RWPE2 (cell line): ENCODE measurements around the gene TUBB4A.

Experiments used
- ATAC-seq: fragments of 200-7000 bp; cut with Tn5 transposase; 3 replicates; pipeline ENCODE4 v1.9.1; 2021; ENCODE audit warnings: low read depth
- DNase-seq: peaks from one replicate; pipeline ENCODE4 v3.0.0-alpha.2; 2020; ENCODE audit warnings: low spot score
- H3K27ac ChIP-seq: fragments of 450-650 bp; 2 replicates; pipeline ENCODE4 v1.5.1; 2017; ENCODE audit warnings: mild to moderate bottlenecking; ENCODE audit not compliant: poor library complexity, severe bottlenecking
- H3K27me3 ChIP-seq: fragments of 250-450 bp; sonication (Bioruptor Pico); 2 replicates; pipeline ENCODE4 v1.5.1; 2021; ENCODE audit warnings: mild to moderate bottlenecking, moderate library complexity; ENCODE audit not compliant: insufficient read depth, poor library complexity, severe bottlenecking
- H3K36me3 ChIP-seq: fragments of 250-450 bp; sonication (Bioruptor Pico); 2 replicates; pipeline ENCODE4 v1.5.1; 2020; ENCODE audit warnings: low read depth, mild to moderate bottlenecking, moderate library complexity
- H3K4me1 ChIP-seq: fragments of 250-450 bp; sonication (Bioruptor Pico); 2 replicates; pipeline ENCODE4 v1.5.1; 2021; ENCODE audit warnings: mild to moderate bottlenecking, moderate library complexity; ENCODE audit not compliant: insufficient read depth, poor library complexity, severe bottlenecking
- H3K4me3 ChIP-seq: fragments of 250-450 bp; sonication (Bioruptor Pico); 2 replicates; pipeline ENCODE4 v1.5.1; 2021; ENCODE audit warnings: mild to moderate bottlenecking, moderate library complexity; ENCODE audit not compliant: severe bottlenecking
- H3K9me3 ChIP-seq: fragments of 250-450 bp; sonication (Bioruptor Pico); 2 replicates; pipeline ENCODE4 v1.5.1; 2021; ENCODE audit warnings: mild to moderate bottlenecking, moderate library complexity; ENCODE audit not compliant: severe bottlenecking
- CTCF ChIP-seq: fragments of 450-650 bp; IDR thresholded peaks from one replicate; pipeline ENCODE4 v1.5.1; 2017; ENCODE audit warnings: mild to moderate bottlenecking, moderate library complexity; ENCODE audit not compliant: poor library complexity, severe bottlenecking

The TUBB4A gene

GRCh38 chr19:6491802-6492592 is 10.1 kb downstream of the TUBB4A start:
- ATAC-seq (no peak), DNase-seq (no peak)
- no peak overlapping the region for H3K4me3 ChIP-seq
- H3K36me3 ChIP-seq = no peaks in the 10 kb centered on the region
- H3K9me3 ChIP-seq = no peaks in the 10 kb centered on the region
- no peaks in the 10 kb centered on the region for H3K27me3 ChIP-seq
- H3K27ac ChIP-seq = no peak overlapping the region
- no peak for TF ChIP-seq CTCF
- H3K4me1 ChIP-seq = no peaks in the 10 kb centered on the region

DNA sequence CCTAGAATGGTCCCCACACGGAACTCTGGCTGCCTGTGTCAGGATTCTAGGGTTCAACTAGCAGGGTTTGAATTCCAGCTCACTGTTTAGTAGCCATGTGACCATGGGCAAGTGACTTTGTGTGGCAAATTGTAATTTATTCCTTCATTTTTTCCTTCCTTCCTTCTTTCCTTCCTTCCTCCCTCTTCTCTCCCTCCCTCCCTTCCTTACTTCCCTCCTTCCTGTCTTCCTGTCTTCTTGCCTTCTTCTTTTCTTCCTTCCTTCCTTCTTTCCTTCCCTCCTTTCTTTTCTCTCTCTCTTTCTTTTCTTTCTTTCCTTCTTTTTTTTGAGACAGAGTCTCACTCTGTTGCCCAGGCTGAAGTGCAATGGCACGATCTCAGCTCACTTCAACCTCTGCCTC is 12.0 kb downstream of the TUBB4A start:
- H3K4me3 ChIP-seq = no peak overlapping the region
- no peaks in the 10 kb centered on the region for H3K4me1 ChIP-seq
- DNase-seq (no peak), ATAC-seq (no peak)
- no peaks in the 10 kb centered on the region for H3K36me3 ChIP-seq
- no peaks in the 10 kb centered on the region for H3K9me3 ChIP-seq
- no peak overlapping the region for H3K27ac ChIP-seq
- TF ChIP-seq CTCF = no peak
- H3K27me3 ChIP-seq = no peaks in the 10 kb centered on the region

- Histone ChIP-seq H3K4me3 (no peak overlapping the region), H3K9me3 (no peaks in the 10 kb centered on the region), H3K4me1 (no peaks in the 10 kb centered on the region), H3K27ac (no peak overlapping the region), H3K27me3 (no peaks in the 10 kb centered on the region), H3K36me3 (no peaks in the 10 kb centered on the region)
- TF ChIP-seq CTCF = no peak
- no peak for DNase-seq
- no peak for ATAC-seq
Observed at GRCh38 chr19:6489278-6490061, 12.6 kb downstream of the TUBB4A start.

DNA sequence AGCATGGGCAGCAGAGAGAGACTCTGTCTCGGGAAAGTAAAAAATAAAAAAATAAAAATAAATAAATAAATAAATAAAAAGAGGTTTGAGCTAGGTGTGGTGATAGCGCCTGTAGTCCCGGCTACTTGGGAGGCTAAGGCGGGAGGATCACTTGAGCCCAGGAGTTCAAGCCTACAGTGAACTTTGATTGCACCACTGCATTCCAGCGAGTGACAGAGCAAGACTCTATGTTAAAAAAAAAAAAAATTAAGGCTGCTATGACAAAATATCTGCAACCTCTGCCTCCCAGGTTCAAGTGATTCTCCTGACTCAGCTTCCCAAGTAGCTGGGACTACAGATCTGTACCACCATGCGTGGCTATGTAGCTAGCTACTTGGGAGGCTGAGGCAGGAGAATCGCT is 17.3 kb downstream of the TUBB4A start:
- Histone ChIP-seq H3K4me3 (no peak overlapping the region), H3K27me3 (no peaks in the 10 kb centered on the region), H3K9me3 (no peaks in the 10 kb centered on the region), H3K4me1 (no peaks in the 10 kb centered on the region), H3K36me3 (no peaks in the 10 kb centered on the region), H3K27ac (no peak overlapping the region)
- ATAC-seq = no peak
- DNase-seq = no peak
- TF ChIP-seq CTCF = no peak
